Heart left ventricle (tissue), 13 donors: ENCODE measurements around the gene FUT8.

Experiments
- CTCF ChIP-seq, 12 donors: fragments of 200-600 bp; sonication (generic) in 4 of 12; IDR thresholded peaks; one replicate each; pipeline versions ENCODE4 v1.5.0 to v1.8.0; 2018 to 2022; ENCODE audit warnings: antibody characterized with exemption in 12 of 12, mild to moderate bottlenecking in 5 of 12
- POLR2A ChIP-seq, 2 donors: fragments of 450-650 bp; IDR thresholded peaks; one replicate each; pipeline ENCODE4 v1.6.1; 2017; ENCODE audit warnings: antibody characterized with exemption in 2 of 2, mild to moderate bottlenecking in 2 of 2, moderate library complexity in 2 of 2
- donor health status: ischemic (EF 13 %, LVEDD 7.1; RV severe dilation, severe dysfunction).
- donor health status: DM: no; HTN: yes; CAD: no.
- donor health status: DM: no; HTN: no; CAD: no.
- donor health status: ischemic (EF 25% LVEDD 6.9; RV normal size, moderate dysfunction).
- donor health status: ischemic (EF 25% LVEDD 5.7; RV mildly dilated, moderate dysfunction).
- donor health status: ischemic (EF 35%, LVEDD 5.7; RV mildly dilated, moderate dysfunction).
- donor health status: nonischemic (EF 11% LVEDD 7.7; RV severe dilation, severe dysfunction).
- donor health status: DM: yes; HTN: yes; CAD: no.
- donor health status: PGD.
- donor health status: ischemic (EF 29% LVEDD 5.4; RV normal size, mild dysfunction).
- donor health status: nonischemic (EF 23%, LVEDD 6.1; RV moderate dilation, normal function).

- TF ChIP-seq CTCF (IDR thresholded peaks at IDR 0.05) (no peak), POLR2A (IDR thresholded peaks at IDR 0.05) (no peak)
These were observed 238.3 kb downstream of the FUT8 start for GRCh38 chr14:65650826-65651225.
